ENCODE data around the gene PIK3AP1.

DNA sequence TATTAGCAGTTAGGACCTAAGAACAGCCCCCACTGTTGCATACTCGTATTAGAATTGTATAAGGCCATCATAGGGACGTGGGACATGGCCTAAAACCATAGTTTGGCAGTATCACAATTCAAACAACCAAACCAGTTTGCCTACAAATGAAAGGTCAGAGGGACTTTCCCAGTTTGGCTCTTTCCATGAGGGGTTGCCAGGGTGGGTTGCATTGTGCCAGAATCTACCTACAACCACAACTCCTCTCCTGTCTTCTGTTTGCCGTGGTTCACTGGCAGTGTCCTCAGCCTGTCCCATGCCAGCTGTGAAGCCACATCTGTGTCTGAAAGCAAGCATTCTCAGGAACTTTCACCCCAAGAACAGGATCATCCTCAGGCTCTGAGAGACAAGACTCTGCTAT, 44.5 kb downstream of the PIK3AP1 start:
- TF ChIP-seq, protein P1, sequence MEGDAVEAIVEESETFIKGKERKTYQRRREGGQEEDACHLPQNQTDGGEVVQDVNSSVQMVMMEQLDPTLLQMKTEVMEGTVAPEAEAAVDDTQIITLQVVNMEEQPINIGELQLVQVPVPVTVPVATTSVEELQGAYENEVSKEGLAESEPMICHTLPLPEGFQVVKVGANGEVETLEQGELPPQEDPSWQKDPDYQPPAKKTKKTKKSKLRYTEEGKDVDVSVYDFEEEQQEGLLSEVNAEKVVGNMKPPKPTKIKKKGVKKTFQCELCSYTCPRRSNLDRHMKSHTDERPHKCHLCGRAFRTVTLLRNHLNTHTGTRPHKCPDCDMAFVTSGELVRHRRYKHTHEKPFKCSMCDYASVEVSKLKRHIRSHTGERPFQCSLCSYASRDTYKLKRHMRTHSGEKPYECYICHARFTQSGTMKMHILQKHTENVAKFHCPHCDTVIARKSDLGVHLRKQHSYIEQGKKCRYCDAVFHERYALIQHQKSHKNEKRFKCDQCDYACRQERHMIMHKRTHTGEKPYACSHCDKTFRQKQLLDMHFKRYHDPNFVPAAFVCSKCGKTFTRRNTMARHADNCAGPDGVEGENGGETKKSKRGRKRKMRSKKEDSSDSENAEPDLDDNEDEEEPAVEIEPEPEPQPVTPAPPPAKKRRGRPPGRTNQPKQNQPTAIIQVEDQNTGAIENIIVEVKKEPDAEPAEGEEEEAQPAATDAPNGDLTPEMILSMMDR (IDR thresholded peaks at IDR 0.05), result no peak
- no peak for TF ChIP-seq POLR2A (IDR thresholded peaks at IDR 0.05)

Data from uterus (tissue), 2 donors.